ENCODE measurements around the gene TEX14.

DNA sequence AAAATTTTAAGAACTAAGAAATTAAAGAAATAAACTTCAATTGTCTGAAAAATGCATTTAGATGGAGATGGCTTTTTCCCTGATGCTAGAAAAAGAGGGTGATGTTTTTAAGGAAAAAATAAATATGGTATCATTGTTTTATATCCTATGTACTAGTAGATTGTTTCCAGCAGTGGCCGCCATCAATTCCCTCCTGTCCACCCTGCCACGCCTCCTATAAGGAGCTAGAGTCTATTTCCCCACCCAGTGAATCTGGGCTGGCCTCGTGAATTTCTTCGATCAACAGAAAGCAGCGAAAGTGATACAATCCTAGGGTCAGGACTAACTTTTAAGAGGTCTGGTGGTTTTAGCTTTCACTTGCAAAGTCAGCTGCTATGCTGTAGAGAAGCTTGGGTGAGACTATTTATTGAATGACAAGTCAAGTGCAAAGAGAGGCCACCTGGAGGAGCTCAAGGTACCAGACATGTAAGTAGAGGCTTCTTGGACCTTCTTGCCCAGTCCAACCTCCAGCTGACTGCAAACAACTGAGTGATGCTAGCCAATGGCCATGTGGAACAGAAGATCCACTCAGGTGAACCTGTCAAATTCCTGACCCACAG, 96.6 kb downstream of the TEX14 start:
- TF ChIP-seq, protein P1, sequence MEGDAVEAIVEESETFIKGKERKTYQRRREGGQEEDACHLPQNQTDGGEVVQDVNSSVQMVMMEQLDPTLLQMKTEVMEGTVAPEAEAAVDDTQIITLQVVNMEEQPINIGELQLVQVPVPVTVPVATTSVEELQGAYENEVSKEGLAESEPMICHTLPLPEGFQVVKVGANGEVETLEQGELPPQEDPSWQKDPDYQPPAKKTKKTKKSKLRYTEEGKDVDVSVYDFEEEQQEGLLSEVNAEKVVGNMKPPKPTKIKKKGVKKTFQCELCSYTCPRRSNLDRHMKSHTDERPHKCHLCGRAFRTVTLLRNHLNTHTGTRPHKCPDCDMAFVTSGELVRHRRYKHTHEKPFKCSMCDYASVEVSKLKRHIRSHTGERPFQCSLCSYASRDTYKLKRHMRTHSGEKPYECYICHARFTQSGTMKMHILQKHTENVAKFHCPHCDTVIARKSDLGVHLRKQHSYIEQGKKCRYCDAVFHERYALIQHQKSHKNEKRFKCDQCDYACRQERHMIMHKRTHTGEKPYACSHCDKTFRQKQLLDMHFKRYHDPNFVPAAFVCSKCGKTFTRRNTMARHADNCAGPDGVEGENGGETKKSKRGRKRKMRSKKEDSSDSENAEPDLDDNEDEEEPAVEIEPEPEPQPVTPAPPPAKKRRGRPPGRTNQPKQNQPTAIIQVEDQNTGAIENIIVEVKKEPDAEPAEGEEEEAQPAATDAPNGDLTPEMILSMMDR (IDR thresholded peaks at IDR 0.05; ENCODE audit: insufficient read depth, low read length) = no peak
- TF ChIP-seq POLR2AphosphoS5 (IDR thresholded peaks at IDR 0.05; ENCODE audit: low read depth) (no peak), GABPA (IDR thresholded peaks at IDR 0.05; ENCODE audit: low read depth) (no peak), SPI1 (IDR thresholded peaks at IDR 0.05; ENCODE audit: borderline replicate concordance, low read depth) (no peak)
- TF ChIP-seq, protein P2, sequence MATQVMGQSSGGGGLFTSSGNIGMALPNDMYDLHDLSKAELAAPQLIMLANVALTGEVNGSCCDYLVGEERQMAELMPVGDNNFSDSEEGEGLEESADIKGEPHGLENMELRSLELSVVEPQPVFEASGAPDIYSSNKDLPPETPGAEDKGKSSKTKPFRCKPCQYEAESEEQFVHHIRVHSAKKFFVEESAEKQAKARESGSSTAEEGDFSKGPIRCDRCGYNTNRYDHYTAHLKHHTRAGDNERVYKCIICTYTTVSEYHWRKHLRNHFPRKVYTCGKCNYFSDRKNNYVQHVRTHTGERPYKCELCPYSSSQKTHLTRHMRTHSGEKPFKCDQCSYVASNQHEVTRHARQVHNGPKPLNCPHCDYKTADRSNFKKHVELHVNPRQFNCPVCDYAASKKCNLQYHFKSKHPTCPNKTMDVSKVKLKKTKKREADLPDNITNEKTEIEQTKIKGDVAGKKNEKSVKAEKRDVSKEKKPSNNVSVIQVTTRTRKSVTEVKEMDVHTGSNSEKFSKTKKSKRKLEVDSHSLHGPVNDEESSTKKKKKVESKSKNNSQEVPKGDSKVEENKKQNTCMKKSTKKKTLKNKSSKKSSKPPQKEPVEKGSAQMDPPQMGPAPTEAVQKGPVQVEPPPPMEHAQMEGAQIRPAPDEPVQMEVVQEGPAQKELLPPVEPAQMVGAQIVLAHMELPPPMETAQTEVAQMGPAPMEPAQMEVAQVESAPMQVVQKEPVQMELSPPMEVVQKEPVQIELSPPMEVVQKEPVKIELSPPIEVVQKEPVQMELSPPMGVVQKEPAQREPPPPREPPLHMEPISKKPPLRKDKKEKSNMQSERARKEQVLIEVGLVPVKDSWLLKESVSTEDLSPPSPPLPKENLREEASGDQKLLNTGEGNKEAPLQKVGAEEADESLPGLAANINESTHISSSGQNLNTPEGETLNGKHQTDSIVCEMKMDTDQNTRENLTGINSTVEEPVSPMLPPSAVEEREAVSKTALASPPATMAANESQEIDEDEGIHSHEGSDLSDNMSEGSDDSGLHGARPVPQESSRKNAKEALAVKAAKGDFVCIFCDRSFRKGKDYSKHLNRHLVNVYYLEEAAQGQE (IDR thresholded peaks at IDR 0.05; ENCODE audit: insufficient replicate concordance, low read depth) = no peak
